ENCODE measurements around the gene LONP1. TPM values are rescaled to one million over a fixed set of nuclear protein-coding genes. Genes with fewer than 3 reads are reported as not detected.
"Not testable (repeated sequence)": the region's sequence is repeated elsewhere in the genome, so short reads cannot be mapped to it uniquely, and the experiment has no call there.

LONP1 gene
- polyA plus RNA-seq, 4 donors = 41.6 to 69.2 (median 51.5) TPM

DNA sequence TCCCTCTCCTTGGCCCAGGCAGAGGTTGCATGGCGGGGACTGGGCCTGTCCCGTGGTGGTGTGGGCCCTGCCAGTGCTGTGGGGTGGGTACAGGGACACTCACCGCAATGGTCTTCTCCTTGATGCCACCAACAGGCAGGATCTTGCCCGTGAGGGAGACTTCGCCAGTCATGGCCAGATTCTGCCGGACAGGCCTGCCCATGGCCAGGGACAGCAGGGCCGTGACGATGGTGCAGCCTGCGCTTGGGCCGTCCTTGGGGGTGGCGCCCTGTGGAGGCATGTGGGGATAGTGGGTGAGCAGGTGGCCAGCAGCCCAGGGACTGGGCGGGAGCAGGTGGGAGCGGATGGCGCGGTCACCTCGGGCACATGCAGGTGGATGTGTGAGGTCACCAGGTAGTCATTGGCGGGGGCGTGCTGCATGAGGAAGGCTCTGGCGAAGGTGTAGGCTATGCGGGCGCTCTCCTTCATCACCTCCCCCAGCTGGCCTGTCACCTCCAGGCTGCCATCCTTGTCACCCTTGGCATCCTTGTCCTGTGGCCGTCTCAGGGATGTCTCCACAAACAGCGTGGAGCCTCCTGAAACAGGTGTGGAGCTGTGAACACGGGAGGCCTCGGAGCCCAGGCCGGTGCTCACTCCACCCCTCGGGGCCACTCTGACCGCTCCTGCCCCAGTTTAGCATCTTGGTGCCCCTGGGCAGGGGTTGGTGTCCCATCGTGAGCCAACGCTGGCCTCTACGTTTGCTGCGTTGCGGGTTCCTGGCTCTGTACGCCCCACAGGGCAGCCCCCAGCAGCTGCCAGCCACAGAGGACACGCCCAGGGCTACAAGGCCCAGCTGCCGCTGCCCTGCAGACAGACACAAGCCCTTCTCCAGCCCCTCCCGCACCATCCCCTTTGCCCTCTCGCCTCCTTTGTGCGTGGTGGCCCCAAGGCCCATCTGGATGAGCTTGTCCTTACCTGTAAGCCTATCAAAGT is 26.5 kb downstream of the LONP1 start:
- DNase-seq = no peak
- 80 to 84% (median 83%) methylated on average over 36 to 39 of the region's 39 CpGs for WGBS, 3 donors
- Histone ChIP-seq H3K27me3 (ENCODE audit: control insufficient read depth in 3 of 3, insufficient read depth in 3 of 3, low read length in 3 of 3) (no peaks in the 10 kb centered on the region), H3K4me1 (ENCODE audit: control insufficient read depth in 3 of 3, insufficient read depth in 2 of 3, low read depth in 1 of 3, low read length in 2 of 3) (peaks cover 0 to 14% (median 0%) of the 10 kb centered on the region in 3 donors), H3K36me3 (ENCODE audit: control insufficient read depth in 3 of 3, insufficient read depth in 2 of 3, low read depth in 1 of 3, low read length in 3 of 3) (peaks cover 3 to 75% (median 18%) of the 10 kb centered on the region in 3 donors), H3K4me3 (ENCODE audit: low read depth in 1 of 3, low read length in 3 of 3) (no peak overlapping the region), H3K9me3 (ENCODE audit: control insufficient read depth in 2 of 2, insufficient read depth in 1 of 2, low read depth in 1 of 2, low read length in 1 of 2) (no peaks in the 10 kb centered on the region), H3K27ac (ENCODE audit: low read depth in 1 of 3, low read length in 2 of 3) (no peak overlapping the region)
- FAIRE-seq = no peak

DNA sequence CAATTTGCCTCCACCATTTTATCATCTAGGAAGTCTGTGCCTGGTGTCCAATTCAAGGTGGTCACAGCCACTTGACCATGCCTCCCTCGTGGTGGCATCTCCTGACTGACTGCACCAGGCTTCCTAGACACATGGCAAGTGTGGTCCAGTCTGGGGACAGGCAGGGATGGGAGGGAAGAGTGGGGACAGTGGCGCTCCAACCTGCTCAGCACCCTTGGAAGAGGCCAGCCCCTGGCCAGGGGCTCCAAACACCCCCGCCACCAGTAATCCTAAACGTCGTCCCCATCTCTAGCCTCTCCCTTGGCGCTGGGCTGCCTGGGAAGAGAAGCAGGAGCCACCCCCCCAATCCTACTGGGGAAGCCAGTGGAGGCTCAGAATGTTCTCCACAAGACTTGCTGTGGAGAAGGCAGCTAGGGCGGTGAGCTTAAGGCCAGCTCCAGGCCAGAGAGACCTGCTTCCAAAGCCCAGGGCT is 27.2 kb downstream of the LONP1 start:
- 67 to 85% (median 75%) methylated on average over 6 to 7 of the region's 7 CpGs for WGBS, 3 donors
- Histone ChIP-seq H3K36me3 (ENCODE audit: control insufficient read depth in 3 of 3, insufficient read depth in 2 of 3, low read depth in 1 of 3, low read length in 3 of 3) (peaks cover 3 to 69% (median 13%) of the 10 kb centered on the region in 3 donors), H3K9me3 (ENCODE audit: control insufficient read depth in 2 of 2, insufficient read depth in 1 of 2, low read depth in 1 of 2, low read length in 1 of 2) (no peaks in the 10 kb centered on the region), H3K27ac (ENCODE audit: low read depth in 1 of 3, low read length in 2 of 3) (no peak overlapping the region), H3K4me3 (ENCODE audit: low read depth in 1 of 3, low read length in 3 of 3) (no peak overlapping the region), H3K4me1 (ENCODE audit: control insufficient read depth in 3 of 3, insufficient read depth in 2 of 3, low read depth in 1 of 3, low read length in 2 of 3) (peaks cover 0 to 14% (median 0%) of the 10 kb centered on the region in 3 donors), H3K27me3 (ENCODE audit: control insufficient read depth in 3 of 3, insufficient read depth in 3 of 3, low read length in 3 of 3) (no peaks in the 10 kb centered on the region)
- no peak for DNase-seq
- FAIRE-seq = no peak

DNA sequence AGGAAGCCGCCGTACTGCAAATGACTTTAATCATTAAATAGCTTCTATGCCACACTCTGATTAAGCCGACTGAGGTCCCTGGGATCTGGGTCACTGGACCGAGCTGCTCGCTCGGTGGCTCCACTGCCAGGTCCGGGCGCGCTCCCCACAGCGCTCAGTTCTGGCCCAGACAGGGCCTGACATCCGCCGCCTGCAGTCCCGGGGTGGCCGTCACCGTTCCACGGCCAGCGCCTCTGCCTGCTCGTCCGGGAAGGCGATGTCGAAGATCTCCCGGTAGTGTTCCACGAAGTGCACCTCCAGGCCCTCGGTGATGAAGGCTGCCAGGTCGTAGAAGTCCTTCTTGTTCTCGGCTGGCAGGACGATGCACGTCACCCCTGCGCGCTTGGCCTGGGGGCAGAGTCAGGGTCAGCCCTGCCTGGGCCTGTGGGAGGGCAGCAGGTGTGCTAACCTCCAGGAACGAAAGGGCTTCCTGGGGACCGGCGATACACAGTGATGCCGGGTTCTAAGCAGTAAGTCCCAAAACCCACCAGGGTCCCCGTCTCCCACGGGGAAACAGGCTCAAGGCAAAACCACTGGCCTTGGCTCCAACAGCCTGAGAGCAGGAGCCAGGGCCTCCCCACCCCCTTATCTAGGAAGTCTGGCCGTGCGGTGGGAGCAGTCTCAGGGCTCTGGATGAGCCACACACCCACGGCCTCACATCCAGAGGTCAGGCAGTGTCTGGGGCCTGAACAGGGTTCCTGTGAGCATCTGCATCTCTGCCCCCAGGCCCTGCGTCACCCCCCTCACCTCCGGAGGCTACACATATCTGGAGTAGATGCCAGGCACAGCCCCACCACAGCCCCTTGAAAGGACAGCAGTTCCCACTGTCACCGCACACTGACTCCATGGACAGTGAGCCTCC is 27.9 kb downstream of the LONP1 start:
- peak overlapping the region in 2 of 3 donors; percentile 84 to 87 for H3K27ac ChIP-seq (ENCODE audit: low read depth in 1 of 3, low read length in 2 of 3)
- WGBS, 3 donors = 33 to 52% (median 37%) methylated on average over 33 to 42 of the region's 42 CpGs
- DNase-seq = no peak
- H3K9me3 ChIP-seq (ENCODE audit: control insufficient read depth in 2 of 2, insufficient read depth in 1 of 2, low read depth in 1 of 2, low read length in 1 of 2) = no peaks in the 10 kb centered on the region
- FAIRE-seq = no peak
- H3K36me3 ChIP-seq (ENCODE audit: control insufficient read depth in 3 of 3, insufficient read depth in 2 of 3, low read depth in 1 of 3, low read length in 3 of 3) = peaks cover 3 to 63% (median 12%) of the 10 kb centered on the region in 3 donors
- peak overlapping the region in 2 of 3 donors; percentile 72 to 94 for H3K4me3 ChIP-seq (ENCODE audit: low read depth in 1 of 3, low read length in 3 of 3)
- H3K4me1 ChIP-seq (ENCODE audit: control insufficient read depth in 3 of 3, insufficient read depth in 2 of 3, low read depth in 1 of 3, low read length in 2 of 3) = peaks cover 0 to 17% (median 0%) of the 10 kb centered on the region in 3 donors
- H3K27me3 ChIP-seq (ENCODE audit: control insufficient read depth in 3 of 3, insufficient read depth in 3 of 3, low read length in 3 of 3) = no peaks in the 10 kb centered on the region

DNA sequence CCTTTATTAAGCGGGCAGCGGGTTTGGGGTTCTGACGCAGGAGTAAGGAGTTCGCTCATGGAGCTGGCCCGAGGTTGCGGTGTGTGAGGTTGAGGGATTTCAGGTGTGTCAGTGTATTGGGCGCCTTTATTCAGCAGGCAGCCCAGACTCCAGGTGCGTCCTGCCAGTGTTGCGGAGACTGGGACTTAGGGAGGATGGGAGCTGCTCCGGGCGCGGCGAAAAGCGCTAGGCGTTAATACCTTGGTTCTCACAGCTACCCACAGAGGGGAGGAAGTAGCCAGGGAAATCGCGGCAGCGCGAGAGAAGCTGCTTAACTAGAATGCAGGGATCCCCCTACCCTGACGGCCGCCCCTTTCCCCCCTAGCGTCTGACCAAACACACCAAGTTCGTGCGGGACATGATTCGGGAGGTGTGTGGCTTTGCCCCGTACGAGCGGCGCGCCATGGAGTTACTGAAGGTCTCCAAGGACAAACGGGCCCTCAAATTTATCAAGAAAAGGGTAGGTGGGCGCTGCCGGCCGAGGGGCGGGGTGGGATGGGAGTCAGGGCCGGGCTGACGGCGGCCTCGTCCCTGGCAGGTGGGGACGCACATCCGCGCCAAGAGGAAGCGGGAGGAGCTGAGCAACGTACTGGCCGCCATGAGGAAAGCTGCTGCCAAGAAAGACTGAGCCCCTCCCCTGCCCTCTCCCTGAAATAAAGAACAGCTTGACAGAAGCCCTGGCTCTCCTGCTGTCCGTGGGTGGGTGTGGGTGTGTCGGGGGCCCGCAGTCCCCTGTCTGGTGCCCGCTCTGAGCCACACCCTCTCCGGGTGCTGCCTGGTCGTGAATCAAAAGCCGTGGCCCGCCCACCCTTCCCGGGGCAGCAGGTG is 28.8 kb downstream of the LONP1 start:
- Histone ChIP-seq H3K4me1 (ENCODE audit: control insufficient read depth in 3 of 3, insufficient read depth in 2 of 3, low read depth in 1 of 3, low read length in 2 of 3) (peaks cover 0 to 19% (median 0%) of the 10 kb centered on the region in 3 donors), H3K36me3 (ENCODE audit: control insufficient read depth in 3 of 3, insufficient read depth in 2 of 3, low read depth in 1 of 3, low read length in 3 of 3) (peaks cover 3 to 54% (median 9%) of the 10 kb centered on the region in 3 donors), H3K4me3 (ENCODE audit: low read depth in 1 of 3, low read length in 3 of 3) (peak overlapping the region; percentile 37 to 94 (median 72)), H3K27me3 (ENCODE audit: control insufficient read depth in 3 of 3, insufficient read depth in 3 of 3, low read length in 3 of 3) (no peaks in the 10 kb centered on the region), H3K9me3 (ENCODE audit: control insufficient read depth in 2 of 2, insufficient read depth in 1 of 2, low read depth in 1 of 2, low read length in 1 of 2) (no peaks in the 10 kb centered on the region), H3K27ac (ENCODE audit: low read depth in 1 of 3, low read length in 2 of 3) (peak overlapping the region; percentile 84 to 90 (median 87))
- DNase-seq = peak; percentile 66 to 76
- 1 to 3% (median 1%) methylated on average over 50 to 54 of the region's 54 CpGs for WGBS, 3 donors
- FAIRE-seq = no peak

DNA sequence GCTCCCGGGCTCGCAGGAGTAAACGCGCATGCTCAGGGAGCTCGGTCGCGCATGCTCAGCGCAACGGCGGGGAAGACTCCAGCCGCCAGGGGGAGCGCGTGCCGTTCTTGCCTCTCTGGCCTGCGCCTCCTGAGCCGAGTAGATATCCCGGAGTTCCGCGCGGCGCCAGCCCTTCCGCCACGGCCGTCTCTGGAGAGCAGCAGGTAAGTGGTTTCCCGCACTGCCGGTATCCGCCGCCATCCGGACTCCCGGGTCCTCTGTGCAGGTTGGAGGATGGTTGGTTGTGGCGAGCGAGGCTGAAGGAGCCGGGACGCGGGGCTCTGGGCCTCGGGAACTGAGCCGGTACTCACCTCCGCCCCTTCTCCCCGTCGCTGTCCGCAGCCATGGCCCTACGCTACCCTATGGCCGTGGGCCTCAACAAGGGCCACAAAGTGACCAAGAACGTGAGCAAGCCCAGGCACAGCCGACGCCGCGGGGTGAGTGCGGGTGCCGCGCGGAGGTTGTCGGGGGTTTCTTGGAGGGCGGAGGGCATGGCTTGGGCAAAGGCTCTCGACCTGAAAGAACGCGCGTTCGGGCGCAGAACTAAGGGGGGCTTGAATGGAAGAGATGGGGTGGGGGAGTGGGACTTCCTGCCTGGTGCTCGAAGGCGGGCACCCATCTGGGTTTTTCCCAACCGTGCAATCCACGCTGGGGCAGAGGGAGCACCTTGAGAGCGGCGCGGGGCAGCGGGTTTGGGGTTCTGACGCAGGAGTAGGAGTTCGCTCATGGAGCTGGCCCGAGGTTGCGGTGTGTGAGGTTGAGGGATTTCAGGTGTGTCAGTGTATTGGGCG is 29.6 kb downstream of the LONP1 start, which contains the start of gene RPL36:
RPL36 (plus strand) TSS at position 171 of the 830 bp plus-strand sequence; CDS start at position 384, 213 bp downstream.
- Histone ChIP-seq H3K4me3 (ENCODE audit: low read depth in 1 of 3, low read length in 3 of 3) (peak within 1 kb of the TSS; percentile 67 to 94 (median 72)), H3K36me3 (ENCODE audit: control insufficient read depth in 3 of 3, insufficient read depth in 2 of 3, low read depth in 1 of 3, low read length in 3 of 3) (peaks cover 3 to 45% (median 3%) of the 10 kb centered on the region in 3 donors), H3K9me3 (ENCODE audit: control insufficient read depth in 2 of 2, insufficient read depth in 1 of 2, low read depth in 1 of 2, low read length in 1 of 2) (no peaks in the 10 kb centered on the region), H3K27ac (ENCODE audit: low read depth in 1 of 3, low read length in 2 of 3) (peak within 1 kb of the TSS; percentile 84 to 90 (median 87)), H3K4me1 (ENCODE audit: control insufficient read depth in 3 of 3, insufficient read depth in 2 of 3, low read depth in 1 of 3, low read length in 2 of 3) (peaks cover 0 to 21% (median 0%) of the 10 kb centered on the region in 3 donors), H3K27me3 (ENCODE audit: control insufficient read depth in 3 of 3, insufficient read depth in 3 of 3, low read length in 3 of 3) (no peaks in the 10 kb centered on the region)
- FAIRE-seq (no peak), DNase-seq (peak; percentile 97 to 99)
- 0 to 1% (median 1%) methylated on average over 63 to 73 of the region's 73 CpGs for WGBS, 3 donors

DNA sequence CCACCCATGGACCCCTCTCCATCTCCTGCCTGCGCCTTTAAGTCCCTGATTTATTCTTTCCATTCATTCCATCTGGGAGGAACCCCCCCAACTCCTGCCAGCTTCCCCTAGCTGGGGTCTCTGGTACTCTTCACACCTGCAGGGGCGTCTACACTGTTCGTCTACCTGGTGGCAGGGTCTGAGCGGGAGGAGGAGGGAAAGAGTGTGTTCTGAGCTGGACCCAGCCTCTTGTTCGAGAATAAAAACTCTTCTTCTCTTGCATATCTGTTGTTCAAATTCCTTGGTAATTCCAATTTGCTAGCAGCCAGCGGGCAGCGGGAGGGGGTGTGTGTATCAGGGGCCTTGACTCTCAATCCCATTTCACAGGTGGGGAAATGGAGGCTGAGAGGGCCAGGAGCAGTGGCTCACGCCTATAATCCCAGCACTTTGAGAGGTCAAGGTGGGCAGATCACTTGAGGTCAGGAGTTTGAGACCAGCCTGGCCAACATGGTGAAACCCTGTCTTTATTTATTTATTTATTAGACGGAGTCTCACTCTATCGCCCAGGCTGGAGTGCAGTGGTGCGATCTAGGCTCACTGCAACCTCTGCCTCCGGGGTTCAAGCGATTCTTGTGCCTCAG is 31.6 kb downstream of the LONP1 start:
- WGBS, 3 donors = 93 to 97% (median 94%) methylated on average over 13 of the region's 13 CpGs
- DNase-seq; FAIRE-seq; H3K27me3 ChIP-seq (ENCODE audit: control insufficient read depth in 3 of 3, insufficient read depth in 3 of 3, low read length in 3 of 3); H3K4me3 ChIP-seq (ENCODE audit: low read depth in 1 of 3, low read length in 3 of 3); H3K9me3 ChIP-seq (ENCODE audit: control insufficient read depth in 2 of 2, insufficient read depth in 1 of 2, low read depth in 1 of 2, low read length in 1 of 2); H3K27ac ChIP-seq (ENCODE audit: low read depth in 1 of 3, low read length in 2 of 3): not testable (repeated sequence)
- H3K4me1 ChIP-seq (ENCODE audit: control insufficient read depth in 3 of 3, insufficient read depth in 2 of 3, low read depth in 1 of 3, low read length in 2 of 3) = peaks cover 0 to 21% (median 0%) of the 10 kb centered on the region in 3 donors
- H3K36me3 ChIP-seq (ENCODE audit: control insufficient read depth in 3 of 3, insufficient read depth in 2 of 3, low read depth in 1 of 3, low read length in 3 of 3) = peaks cover 0 to 26% (median 0%) of the 10 kb centered on the region in 3 donors
